Measurements from ENCODE around the gene ADAM33.

Gene ADAM33, protein sequence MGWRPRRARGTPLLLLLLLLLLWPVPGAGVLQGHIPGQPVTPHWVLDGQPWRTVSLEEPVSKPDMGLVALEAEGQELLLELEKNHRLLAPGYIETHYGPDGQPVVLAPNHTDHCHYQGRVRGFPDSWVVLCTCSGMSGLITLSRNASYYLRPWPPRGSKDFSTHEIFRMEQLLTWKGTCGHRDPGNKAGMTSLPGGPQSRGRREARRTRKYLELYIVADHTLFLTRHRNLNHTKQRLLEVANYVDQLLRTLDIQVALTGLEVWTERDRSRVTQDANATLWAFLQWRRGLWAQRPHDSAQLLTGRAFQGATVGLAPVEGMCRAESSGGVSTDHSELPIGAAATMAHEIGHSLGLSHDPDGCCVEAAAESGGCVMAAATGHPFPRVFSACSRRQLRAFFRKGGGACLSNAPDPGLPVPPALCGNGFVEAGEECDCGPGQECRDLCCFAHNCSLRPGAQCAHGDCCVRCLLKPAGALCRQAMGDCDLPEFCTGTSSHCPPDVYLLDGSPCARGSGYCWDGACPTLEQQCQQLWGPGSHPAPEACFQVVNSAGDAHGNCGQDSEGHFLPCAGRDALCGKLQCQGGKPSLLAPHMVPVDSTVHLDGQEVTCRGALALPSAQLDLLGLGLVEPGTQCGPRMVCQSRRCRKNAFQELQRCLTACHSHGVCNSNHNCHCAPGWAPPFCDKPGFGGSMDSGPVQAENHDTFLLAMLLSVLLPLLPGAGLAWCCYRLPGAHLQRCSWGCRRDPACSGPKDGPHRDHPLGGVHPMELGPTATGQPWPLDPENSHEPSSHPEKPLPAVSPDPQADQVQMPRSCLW

DNA sequence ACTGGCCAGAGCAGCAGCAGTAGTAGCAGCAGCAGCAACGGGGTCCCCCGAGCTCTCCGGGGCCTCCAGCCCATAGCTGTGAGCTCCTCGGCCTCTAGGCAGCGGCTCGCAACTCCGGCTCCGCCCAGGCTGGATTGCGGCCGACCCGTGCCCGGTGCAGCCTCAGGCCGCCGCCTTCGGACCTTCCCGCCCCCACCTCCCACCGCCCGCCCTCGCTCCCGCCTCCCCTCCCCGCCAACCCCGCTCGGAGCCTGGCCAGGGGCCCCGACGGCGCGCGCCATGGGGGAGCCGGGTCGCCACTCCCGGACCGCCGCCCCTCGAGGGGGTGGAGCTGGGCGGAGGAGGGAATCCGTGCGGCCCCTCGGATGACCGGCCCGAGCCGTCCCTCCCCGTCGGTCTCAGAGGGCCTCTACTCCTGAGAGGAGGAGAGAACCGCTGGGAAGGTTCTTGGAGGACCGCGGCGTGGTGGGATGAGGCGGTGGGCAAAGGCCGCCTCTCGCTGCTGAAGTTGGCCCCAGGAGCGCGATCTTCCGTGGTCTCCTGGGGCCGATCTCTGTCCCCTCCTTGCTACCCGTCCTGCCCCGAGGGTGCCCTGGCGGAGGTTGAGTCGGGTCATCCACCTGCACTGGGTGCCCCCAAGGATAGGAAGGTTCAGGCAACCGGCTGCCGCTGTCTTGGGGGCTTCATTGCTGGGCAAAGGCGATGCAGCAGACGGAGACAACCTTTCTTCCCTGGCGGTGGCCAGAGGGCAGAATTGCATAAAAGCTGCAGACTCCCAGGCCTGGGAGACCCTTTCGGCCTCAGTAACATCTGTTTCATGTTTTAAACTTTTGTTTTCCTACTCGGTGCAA is at the start of gene ADAM33:
TSS of gene ADAM33 (minus strand) at position 80 of the 851 bp plus-strand sequence. CDS start at position 74, 6 bp downstream.
- DNase-seq (ENCODE audit: low spot score), result peak; percentile 74

DNA sequence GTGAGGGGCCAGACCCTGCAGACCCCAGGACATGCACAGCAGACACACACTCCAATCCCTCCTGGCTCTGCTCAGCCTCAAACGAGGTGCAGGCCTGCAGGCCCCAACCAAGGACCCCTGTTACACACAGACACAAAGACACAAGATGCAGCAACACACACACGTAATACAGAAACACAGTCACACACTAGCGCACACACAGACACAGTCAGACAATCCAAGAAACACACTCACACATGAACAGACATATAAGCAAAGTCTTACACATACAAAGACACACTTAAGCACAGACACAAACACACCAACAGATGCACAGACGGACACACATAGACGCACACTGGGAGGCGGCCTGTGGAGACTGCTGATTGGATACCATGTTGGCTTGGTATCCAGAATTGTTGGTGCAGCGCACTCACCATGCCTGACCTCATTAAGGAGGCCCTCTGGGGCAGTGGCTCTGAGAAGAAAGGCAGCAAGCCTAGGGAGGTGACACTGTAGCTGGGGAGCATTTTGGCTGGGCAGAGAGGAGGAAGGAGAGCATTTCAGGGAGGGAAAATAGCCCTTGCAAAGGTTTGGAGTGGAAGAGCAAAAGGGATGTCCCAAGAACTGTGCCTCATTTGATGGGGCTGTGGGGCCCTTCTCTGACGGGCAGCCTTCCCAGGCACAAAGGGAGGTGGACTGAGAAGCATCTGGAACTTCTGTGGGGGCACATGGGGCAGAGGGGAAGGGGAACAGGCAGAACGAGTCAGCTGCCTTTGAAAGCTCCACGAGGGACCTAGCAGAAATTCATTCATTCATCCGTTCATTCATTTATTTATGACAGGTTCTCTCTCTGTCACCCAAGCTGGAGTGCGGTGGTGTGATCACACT is 49.2 kb upstream of the ADAM33 start:
- DNase-seq (ENCODE audit: low spot score), result no peak

DNA sequence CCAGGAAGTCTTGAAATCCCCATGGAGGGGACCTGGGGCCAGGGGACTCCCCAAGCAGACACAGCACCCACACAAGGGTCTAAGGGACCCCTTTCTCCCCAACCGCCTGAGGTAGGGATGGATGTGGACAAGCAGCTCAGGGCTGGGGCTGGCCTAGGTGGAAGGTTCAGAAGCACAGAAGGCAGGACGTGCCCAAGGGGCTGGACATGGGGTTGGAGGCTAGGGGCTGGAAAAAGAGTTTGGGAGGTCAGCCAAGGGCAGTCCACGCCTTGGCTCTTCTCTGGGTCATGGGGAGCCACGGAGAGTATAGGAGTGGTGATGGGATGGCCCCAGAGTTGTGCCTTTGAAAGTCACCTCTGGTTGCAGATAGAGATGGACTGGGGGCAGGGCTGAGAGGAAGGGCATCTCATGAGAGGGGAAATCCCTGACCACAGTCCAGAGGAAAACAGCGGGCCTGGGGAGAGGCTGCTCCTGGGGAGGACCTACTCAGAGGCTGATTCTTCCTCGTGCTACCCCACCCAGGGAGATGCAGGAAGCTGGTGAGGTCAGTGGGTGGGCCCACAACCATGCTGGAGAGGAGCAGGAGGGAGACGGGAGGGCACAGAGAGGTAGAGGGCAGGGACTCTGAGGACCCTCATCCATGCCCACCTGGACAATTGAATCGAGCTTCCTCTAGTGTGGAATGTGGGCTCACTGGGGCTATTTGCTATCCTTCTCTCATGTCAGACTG is 48.2 kb upstream of the ADAM33 start:
- DNase-seq (ENCODE audit: low spot score), result no peak

DNA sequence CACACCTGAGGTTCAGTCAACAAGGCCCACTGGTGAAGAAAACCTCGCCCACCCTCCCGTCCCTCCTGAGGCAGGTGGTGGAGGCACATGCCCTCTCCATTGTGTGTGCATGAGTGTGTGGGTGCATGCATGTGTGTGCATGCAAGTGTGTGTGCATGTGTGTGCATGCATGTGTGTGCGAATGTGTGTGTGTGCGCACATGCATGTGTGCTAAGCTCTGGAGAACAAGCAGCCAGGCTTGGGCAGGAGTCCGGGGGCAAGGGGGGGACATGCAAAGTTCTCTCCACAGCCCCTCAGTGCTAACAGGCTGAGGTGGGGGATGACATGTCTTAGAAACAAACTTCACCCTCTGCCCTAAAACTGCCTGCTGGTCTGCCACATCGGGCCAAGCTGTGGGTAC is 47.6 kb upstream of the ADAM33 start:
- DNase-seq (ENCODE audit: low spot score), result no peak

DNA sequence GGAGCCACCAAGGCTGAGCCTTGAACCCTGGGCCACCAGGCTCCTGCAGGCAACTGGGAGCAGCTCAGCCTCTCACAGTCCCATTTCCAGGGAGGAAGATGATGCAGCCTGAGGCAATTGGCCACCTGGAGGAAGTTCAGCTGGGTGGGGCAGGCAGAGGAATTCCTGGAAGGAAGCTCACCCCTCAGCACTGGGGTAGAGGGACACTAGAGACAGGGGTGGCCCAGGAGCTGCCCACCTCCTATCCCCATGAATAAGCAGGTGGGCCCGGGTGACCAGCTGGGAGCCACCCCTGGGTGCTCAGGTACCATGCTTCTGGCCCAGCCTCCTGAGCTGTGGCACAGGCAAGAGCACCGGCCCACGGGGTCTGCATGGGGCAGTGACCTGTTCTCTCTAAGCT is 47.1 kb upstream of the ADAM33 start:
- DNase-seq (ENCODE audit: low spot score), result no peak

DNA sequence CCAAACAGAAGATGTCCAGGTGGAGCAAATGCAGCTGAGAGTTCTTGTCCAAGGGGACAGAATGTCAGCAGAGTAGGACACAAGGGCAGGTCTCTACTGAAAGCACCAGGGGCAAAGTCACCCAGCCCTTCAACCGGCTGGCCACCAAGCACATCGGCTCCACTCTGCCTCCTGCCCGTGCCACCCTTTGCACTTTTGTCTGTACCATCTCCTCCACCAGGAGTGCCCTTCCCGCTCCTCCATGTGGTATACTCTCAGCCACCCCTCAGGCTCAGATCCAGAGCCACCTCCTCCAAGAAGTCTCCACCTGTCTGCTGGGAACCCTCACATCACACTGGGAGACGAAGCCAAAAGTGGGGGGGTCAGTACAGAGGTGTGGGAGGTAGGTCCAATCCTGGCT is 46.5 kb upstream of the ADAM33 start:
- DNase-seq (ENCODE audit: low spot score), result no peak

DNA sequence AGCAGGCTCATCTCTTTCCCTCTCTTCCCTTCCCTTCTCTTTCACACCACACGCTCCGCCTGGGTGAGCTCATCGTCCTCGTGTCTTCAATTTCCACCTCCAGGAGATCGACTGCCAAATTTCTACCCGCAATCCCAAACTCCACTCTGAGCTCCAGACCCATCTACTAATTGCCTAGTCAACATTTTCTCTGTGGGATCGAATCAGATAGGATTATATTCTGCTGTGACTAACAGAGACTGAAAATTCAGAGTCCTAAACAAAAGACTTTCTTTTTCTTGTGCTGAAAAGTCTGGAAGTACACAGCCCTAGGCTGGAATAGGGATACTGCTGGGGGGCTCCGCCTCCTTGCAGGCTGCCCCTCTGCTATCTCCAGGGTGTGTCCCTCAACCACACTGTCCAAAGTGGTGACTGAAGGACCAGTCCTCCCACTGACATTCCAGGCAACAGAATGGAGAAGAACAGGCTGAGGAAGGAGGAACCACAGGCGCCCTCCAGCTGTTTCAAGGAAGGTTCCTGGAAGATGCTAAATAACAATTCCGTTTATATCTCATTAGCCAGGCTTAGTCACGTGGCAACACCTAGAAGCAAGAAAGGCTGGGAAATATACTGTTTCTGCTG is 45.7 kb upstream of the ADAM33 start:
- DNase-seq (ENCODE audit: low spot score), result no peak

DNA sequence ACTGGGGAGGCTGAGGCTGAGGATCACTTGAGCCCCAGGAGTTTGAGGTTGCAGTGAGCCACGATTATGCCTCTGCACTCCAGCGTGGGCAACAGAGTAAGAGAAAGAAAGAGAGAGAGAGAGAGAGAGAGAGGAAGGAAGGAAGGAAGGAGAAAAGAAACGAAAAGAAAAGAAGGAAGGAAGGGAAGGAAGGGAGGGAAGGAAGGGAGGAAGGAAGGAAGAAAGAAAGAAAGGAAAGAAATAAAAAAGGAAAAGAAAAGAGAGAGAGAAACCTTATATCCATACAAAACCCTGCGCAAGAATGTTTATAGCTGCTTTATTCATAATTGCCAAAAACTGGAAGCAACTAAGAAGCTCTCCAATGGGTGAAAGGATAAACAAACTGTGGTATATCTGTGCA is 42.5 kb upstream of the ADAM33 start:
- DNase-seq (ENCODE audit: low spot score), result no peak

DNA sequence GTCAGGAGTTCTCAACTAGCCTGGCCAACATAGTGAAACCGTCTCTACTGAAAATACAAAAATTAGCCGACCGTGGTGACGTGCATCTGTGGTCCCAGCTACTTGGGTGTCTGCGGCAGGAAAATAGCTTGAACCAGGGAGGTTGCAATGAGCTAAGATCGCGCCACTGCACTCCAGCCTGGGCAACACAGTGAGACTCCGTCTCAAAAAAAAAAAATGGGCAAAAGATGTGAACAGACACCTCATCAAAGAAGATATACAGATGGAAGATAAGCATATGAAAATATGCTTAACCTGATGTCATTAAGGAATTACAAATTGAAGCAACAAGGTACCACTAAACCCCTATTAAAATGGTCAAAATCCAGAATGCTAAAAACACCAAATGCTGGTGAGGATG is 41.5 kb upstream of the ADAM33 start:
- DNase-seq (ENCODE audit: low spot score), result no peak

DNA sequence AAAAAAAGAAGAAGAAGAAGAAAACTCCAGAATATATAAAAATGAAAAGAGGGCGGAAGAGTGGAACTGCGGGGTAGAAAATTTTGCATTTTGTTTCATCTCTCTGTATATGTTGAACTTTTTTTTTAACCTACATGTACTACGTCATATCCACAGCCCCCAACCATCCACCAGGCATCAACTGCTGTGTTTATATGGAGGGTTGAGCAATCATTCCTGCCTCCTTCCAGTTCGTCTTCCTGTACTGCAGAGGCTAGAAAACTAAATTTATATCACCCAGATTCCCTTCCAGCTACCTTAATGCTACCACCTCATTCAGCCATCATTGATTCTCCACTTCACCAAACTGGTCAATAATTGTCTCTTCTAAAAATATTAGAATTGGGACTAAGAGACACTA is 40.1 kb upstream of the ADAM33 start:
- no peak for DNase-seq (ENCODE audit: low spot score)

DNA sequence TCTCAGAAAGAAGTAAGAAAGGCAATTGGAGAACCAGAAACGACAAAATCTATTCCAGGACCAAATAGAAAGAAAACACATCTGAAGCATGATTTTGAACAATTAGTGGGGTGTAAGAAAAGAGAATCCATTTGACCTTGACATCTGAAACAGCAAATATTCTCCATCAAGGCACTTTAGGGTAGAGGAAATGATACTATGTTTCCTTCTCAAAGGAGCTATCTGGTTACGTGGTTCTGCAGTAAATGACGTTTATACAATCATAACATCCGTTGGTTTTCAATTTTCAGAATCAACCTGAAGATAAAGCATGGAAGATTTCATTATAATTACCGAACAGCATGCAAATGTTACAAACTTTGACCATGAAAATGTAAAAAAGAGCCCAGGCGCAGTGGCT is 38.8 kb upstream of the ADAM33 start:
- DNase-seq (ENCODE audit: low spot score), result no peak

DNA sequence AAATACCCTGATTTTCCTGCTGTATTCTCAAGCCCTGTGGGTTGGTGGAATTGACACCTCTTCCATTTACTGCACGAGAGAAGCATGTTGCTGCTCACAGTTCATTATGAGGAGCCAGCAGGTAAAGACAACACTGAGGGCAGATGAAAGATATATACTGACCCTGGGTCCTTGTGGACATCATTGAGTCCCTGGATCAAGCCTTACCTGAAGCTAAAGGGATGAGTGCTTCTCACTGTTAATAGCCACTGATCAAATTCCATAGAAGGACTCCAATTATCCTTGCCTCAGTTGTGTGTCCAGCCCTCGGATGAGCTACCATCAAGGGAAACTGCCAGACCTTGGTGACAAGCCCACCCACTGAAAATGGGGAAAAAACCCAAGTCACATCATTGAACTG is 38.3 kb upstream of the ADAM33 start:
- DNase-seq (ENCODE audit: low spot score), result no peak

DNA sequence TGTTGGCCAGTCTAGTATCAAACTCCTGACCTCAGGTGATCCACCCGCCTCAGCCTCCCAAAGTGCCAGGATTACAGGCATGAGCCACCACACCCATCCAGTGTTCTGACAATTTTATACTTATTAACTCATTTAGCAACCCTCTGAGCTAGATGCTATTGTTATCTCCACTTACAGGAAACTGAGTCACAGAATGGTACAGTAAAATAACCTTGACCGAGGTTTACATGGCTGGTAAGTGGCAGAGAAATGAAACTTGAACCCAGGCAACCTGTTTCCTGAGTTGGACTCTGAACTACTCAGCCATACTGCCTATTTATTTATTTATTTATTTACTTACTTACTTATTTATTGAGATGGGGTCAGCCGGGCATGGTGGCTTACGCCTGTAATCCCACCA is 37.2 kb upstream of the ADAM33 start:
- DNase-seq (ENCODE audit: low spot score), result no peak

DNA sequence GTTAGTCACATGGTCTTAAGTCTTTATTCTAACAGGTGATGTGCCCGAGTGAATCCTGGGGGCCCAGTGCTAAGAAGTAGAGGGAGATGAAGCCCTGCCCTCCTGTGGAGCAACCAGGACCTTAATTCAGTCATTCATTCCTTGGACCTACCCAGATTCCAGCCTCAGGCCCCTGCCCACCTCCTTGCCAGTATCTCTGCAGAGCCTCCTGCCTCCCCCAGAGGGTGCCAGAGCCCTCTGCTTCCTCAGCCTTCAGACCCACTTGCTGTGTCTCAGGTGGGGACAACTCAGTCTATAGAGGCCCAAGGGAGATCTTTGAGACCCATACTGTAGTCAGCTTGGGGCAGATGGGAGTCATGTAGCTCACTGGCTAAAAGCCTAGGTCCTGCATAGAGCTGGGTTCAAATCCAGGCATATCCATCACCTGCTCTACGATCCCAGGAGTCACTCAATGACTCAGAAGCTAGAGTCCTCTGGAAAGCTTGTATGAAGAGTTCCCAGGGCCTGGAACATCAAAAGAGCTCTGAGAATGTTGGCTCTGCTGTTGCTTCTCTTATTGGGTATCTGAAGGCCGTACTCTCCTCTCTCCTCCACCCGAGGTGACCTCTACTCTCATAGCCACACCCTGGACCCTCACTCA is 34.5 kb upstream of the ADAM33 start:
- DNase-seq (ENCODE audit: low spot score), result peak; percentile 94

DNA sequence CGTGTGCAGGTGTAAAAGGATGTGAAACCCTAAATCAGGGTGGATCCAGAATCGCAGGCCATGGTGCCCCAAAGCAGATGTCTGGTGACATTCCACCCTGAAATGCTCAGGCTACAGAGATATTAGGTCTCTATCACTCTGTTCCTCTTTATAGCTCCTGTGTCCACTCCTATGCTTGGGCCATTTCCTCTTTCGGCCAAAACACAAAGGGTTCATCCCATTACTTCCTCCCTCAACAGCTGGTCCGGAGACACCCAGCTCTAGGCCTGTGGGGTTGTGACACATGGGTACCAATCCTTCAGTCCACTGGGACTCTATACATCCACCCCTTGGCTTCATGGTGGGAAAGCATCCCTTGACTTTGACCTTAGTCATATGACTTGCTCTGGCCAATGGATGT is 32.3 kb upstream of the ADAM33 start:
- DNase-seq (ENCODE audit: low spot score), result no peak

DNA sequence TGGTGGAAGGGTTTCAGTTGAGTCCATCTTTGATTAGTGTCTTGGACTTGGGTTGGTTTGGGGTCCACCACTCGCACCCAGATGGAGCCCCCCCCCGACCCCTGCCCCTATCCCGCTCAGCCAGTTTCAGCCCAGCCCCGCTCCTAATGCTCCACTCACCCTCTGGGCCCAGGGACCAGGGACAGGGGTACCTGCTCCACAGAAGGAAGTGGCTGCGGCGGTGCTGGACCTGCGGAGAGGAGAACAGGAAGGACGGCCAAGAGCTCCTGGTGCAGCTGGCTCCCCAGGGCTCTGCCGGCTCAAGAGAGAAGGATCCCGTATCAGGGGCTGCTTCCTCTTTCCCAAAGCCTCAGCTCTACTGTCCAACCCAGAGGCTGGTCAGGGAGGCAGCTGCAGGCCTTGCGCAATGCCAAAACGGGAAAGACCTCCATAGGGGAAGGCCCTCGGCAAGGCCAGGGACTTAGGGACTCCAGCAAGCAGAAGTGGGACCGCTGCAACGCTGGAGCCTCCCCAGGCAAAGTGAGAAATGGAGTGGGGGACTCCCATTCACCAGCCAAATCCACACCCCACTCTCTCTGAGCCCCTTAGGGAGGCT is 30.6 kb upstream of the ADAM33 start, which contains the start of gene SIGLEC1:
TSS of gene SIGLEC1 (minus strand) at position 322 of the 595 bp plus-strand sequence. CDS start 5,472 bp downstream, outside the sequence.
- DNase-seq (ENCODE audit: low spot score), result no peak

DNA sequence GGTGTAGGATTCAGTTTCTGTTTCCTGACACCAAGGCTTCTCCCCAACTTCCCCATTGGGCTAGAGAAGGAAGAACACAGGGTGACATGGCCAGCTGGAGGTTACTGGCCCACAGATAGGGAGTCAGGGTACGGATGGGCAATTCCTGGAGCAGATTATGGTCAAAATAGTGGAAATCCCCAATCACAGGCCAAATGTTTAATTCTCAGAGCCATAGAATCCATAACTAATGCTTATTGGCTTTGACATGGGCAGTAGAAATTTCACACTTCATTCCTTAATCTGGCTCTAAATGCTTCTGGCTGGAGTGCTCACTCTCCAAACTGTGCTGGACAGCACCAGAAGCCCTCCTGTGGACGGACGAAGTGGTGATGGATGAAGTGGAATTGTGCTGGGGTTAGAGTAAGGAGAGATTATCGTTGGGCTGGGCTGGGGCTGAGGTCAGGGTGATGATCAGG is 29.7 kb upstream of the ADAM33 start:
- DNase-seq (ENCODE audit: low spot score), result no peak

DNA sequence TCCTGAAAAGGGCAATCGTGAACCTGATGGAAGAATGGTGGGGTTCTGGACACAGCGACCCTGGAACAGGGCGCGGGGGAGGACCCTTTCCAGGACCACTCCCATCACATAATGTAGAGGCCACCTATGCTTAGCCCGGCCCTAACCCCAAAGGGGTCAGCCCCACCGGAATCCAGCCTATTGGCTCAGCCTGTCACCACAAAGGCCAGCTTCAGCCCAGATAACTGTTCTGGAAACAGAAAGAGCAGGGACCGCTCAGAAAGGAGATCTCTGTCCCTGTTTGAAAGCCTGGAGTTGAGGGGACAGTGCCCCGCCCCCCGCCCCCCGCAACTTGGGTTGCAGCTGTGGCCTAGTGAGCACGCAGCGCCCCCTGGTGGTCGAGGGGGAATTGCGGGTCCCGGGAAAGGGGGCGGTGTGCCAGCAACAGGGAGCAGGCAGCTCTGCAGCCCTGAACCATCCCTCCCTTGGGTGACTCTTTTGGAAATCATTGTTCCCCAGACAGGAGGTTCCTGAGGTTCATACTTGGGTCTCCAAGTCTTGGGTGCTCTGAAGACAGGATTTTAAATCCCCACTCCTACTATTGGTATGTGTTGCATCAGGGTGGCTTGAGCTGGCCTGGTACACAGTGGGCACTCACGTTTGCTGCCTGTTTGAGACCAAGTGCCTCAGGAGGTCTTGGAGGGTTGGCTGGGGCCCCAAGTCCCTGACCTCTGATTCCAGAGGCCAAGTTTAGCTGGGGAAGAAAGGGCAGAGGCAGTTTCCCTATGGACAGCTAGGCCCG is 29.1 kb upstream of the ADAM33 start:
- DNase-seq (ENCODE audit: low spot score), result peak; percentile 94

Data from HuH-7 (cell line).